Measurements from ENCODE around the gene STIMATE.

Gene STIMATE

DNA sequence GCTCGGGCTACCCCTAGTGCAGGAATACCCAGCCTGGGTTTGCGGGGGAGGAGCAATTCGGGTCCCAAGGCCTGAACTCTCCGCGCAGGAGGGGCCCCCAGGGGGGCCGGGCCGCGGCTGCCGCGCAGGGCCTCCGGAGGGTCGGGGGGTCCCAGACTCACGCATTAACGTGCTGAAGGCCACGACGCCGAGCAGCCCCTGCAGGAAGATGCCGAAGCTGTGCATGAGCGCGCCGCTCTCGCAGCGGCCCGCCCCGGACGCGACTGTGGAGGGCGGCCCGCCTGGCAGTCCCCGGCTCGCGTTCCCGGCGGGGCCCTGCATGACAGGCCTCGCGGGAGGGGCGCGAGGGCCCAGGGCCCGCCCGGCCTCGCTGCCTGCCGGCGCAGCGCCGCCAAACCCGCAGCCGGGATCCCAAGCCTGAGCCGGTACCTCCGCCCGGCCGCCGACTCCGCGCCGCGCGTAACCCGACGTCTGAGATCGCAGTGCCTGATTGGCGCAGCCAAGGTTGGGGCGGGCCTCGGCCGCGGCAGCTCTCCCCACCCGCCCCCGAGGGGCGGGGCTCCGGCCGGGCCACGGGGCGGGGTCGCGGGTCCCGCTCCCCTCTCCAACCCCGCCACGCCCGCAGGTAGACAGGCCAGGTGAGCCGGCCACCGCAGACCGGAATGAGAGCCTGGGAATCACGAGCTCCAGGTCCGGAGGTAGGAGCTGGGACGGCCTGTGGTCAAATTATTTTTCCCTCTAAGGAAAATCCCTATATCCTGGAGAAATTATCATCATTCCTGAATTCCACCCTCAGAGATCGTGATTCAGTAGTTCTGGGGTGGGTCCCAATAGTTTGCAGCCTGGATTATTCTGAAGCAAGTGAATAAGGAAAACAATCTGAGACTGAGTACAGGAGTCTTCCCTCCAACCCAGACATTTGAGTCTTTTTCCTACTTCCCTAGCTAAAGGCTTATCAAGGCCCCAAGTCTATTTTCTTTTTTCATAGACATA is at the start of gene STIMATE:
TSS of gene STIMATE (minus strand) at position 419 of the 993 bp plus-strand sequence. CDS start at position 321, 98 bp downstream.
- peak; percentile 67 for DNase-seq

DNA sequence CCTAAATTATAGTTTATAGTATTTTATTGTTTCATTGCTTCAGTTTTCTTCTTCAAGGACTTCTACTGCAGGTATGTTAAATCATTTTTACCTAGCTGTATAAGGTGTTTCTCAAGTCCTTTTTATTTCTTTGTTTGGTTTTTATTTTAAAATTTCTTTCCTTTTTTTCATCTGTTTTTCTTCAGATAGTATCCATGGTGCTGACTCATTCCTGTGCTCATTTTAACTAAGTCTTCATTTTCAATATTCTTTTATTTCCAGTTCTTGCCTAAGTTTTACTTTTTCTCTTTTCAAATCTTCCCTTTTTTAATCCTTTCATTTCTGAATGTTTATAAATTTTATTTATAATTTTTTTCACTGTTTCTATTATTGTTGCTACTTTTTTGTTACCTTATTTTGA is 42.3 kb upstream of the STIMATE start:
- no peak for DNase-seq

DNA sequence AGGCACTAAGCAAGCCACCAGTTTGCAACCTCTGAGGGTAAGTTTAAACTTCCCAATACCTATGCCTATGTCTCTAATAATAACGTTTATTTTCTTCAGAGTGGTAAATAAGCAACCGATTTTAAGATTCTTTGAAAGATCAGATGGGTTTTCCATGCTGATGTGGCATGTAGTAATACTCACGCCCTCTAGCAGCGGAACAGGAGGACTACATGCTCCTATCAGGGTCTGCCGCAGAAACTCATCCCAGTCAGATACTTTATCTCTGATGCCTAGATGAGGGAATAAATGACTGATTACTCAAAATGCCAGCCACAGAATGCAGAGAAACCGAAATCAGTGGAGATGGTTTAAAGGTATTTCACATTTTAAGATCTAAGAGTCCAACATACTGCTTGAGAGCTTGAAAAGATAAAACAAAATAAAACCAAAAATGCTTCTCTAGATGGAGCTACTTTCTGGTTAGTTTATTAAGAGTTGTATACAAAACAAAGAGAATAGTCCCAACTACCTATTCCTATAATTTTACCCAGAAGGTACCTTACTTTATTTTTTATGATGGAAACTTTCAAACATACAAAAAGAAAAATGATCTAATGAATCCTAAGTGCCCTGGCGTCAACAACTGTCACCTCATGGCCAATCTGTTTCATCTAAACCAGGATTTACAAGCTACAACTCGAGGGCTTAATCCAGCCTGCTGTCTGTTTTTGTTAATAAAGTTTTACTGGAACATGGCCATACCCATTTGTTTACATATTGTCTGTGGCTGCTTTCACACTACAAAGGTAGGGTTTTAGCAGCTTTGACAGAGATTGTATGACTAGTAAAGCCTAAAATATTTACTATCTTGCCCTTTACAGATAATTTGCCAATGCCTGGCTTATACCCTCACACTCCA is 37.5 kb upstream of the STIMATE start:
- DNase-seq, result peak; percentile 2

DNA sequence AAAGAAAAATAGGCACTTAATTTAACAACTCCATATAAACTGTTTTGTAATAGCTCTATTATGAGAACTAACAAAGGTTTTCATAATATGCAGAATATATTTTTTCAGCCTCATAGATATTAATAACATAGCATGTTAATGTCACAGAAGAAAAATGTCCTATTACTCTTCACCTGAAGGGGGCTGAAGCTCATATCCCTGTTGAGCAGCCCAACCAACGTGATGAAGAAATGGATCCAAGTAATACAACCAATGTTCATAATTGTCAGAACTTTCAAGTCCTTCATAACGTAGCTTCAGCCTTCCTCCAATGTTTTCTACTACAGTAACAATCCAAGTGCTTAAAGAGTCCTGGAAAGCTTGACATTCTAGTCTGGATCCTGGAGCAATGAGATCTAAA is 34.5 kb upstream of the STIMATE start:
- no peak for DNase-seq

DNA sequence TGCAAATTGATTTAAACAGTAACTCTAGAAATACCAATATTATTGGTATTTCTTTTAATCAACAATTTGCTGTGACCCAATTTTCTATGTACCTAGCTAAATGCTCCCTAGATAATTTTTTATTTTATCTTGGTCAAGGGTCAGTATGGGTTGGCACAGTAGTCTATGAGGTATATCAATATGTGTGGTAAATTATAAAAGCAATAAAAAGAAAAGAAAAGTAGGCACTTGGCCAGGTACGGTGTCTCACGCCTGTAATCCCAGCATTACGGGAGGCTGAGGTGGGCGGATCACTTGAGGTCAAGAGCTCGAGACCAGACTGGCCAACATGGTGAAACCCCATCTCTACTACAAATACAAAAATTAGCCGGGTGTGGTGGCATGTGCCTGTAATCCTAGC is 34.0 kb upstream of the STIMATE start:
- DNase-seq, result no peak

DNA sequence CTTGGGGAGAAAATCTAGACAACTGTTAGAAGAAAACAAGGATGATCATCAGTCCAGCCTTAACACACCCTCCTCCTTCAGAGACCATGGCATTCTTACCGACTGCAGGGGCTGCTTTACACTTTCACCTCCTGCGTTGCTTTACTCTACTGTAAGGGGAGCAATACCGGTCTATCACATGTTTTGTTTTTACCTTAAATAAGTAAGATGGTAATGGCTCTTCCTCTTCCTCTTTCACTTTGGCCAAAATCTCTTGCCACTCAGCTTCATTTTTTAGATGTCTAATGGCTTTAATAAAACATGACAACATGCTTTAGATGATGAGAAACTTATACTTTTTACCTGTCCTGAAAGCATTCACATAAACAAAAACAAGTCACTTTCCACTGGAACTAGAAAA is 33.4 kb upstream of the STIMATE start:
- no peak for DNase-seq

DNA sequence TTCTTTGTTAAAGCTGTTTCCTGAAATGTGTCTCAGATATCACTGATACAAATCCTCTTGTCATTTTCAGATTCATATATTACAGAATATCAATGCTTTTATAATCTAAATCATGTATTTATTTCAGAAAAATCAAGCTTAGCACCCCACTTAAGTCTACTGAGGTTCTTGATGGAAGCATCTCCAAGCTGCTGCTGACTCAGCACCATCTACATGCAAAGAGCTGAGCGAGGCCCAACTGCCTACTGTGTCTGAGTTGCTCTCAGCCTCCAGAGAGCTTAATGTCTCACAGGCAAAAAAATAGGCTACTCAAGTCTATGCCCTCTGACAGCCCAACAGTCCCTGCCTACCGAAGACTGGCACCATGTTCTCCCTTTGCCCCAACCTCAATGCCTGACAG is 29.2 kb upstream of the STIMATE start:
- DNase-seq, result no peak

DNA sequence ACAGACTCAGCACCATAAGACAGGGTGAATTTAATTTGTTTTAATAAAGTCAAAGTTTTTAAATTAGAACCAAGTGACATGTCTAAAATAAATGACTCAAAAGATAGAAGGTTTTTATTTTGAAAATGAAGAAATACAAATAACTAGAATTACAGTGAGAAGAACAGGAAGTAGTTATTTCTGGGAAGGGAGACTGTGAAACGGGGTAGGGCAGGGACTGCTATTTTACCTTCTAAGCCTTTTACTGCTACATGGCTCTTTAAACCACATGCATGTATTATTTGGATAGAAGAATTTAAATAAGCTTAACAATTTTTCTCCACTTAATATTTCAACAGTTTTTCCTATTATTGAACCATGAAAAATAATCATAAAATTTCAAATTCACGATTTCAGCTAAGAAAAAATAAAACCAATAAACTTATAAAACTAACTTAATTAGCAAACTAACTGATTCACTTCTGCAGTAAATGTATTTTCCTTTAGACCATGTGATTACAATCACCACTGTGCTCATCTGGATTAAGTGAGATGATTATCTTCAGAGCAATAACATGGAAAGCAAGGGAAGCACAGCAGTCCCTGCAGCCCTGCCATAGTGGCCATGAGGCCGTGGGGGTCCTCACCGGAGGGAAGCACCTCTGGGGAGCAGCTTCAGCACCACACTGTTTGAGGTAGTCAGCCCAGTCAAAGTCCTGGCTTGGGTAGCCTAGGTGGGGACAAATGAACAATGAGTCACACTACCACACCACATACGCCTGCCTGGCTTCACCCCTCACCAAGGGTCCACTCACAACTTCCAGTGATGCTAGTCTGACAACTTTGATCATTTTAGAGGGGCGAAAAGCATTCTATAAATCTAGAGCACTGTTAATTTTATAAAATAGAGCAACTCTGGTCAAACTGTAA is 28.3 kb upstream of the STIMATE start:
- no peak for DNase-seq

DNA sequence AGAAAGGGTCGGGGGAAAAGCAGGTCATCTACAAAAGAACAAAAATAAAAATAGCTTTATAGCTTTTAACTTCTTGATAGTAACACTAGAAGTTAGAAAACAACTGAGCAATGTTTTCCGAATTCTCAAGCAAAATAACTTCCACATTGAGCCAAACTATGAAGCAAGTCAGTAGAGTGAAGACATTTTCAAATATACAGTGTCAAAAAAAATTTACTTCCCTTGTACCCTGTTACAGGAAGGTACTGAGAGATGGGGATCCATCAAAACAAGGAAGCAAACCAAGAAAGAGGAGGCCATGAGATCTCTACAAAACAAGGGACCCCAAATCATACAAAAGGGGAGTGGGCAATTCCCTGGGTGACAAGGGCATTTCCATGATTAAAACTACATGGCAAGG is 26.6 kb upstream of the STIMATE start:
- no peak for DNase-seq

DNA sequence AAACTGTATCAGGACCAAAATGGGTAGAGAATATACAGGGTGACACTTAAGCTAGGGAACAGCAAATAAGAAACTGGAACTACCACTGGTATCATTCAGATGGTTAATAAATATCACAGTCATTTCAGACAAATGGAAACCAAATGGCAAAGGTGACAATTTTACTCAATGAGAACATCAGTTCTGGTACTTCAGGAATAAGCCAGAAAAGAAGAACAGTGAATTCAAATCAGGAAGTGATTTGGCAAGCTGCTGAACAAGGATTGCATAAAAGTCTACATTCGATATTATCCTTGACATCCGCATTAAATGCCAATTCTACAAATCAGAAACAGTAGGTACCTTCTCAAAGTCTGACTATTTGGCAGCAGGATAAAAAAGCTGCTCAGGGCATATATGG is 23.5 kb upstream of the STIMATE start:
- DNase-seq, result no peak

DNA sequence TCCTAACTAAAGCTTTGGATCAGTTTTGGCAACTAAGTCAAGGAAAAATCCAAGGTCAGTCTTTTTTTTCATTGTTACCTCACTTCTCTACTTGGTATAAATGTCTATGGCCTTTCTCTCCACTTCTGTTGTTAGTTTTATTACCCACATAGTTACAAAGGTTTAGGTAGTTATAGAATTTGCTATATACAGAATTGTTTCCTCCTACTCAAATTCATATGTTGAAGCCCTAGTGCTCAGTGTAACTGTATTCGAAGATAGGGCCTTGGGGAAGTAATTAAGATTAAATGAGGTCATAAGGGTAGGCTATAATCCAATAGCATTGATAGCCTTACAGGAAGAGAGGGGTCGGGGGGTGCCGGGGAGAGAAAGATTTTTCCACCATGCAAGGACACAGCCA is 19.7 kb upstream of the STIMATE start:
- no peak for DNase-seq

DNA sequence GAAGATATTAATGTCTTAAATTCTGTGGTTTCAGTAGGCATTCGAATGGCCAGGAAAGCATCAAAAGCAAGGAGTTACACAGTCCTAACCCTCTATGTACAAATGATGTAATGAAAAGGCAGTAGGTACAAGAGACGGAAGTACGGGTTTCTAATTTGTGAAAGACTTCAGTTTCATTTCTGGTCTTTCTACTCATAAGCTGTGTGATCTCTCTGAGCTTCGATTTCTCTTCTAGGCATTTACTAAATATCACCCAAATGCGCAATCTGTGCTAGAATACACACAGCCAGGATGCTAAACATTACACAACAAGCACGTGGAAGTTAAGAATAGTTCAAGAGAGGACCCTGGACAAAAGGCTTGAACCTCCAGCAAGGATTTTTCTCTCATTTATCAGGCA is 17.9 kb upstream of the STIMATE start:
- no peak for DNase-seq

DNA sequence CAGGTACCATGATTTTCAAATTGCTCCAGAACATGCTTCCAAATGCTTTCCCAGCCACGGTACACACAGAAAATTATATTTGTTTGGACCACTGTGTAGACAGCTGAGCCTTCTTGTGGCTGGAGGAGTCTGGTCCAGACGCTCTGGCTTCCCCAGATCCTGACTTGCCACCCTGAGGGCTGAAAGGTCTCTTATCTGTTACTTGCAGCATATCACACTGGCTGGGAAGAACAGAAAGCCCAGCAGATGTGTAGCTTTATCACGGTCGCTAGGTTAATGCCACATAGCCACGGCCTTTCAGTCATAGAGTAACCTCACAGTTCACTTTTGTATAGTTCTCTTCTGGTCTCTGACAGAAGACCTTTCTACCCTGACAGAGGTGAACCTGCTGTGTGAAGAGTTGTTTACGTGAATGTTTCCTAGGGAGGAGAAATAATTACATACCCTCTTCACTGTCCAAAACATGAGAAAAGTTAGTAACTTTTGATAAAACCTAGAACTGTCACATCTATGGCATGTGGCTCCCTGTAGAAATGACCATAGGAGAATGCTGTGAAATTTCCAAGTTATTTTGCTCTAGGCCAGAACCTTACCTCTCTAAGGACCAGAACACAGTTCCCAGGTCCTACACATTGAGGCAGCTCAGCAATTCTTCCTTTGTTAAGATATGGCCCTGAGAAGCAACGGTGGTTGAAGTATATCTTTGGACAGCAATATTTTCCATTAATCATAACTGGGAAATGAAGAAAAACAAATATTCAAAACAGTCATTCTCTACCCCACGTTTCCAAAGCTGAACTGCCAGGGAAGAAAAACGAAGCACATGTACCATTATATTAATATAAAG is 15.8 kb upstream of the STIMATE start:
- no peak for DNase-seq

DNA sequence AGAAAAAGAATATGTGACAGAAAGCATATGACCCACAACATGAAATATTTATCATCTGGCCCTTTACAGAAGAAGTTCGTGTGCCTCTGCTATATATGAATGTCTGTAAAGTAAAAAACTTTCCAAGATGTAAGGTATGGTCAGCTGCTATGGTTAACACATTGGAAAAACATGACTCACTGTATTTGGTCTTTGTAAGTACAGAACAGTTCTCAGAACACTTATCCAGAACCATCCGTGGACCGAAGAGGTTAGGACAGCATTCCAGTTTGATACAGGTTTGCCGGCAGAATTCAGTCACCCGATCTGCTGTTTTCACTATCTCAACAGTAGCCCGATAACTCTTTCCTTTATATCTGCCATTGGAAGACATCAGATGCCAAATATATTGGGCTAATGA is 13.5 kb upstream of the STIMATE start:
- no peak for DNase-seq

DNA sequence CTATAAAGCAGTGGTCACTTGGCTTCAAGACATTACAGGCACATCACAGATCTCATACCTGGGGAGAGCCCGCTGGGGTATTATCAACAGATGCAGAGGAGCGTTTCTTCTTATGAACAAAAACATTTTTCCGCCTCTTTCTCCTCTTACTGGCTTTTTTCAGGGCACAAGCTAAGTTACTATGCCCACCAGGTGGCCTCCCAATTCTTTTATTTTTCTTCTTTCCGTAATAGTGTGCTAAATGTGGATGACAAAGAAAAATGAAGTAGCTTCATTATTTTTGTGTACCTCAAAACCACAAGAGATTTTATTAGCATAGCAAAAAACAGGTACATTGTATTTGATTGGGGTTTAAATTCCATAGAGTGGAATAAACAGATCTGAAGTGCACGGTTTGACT is 10.1 kb upstream of the STIMATE start:
- DNase-seq, result no peak

DNA sequence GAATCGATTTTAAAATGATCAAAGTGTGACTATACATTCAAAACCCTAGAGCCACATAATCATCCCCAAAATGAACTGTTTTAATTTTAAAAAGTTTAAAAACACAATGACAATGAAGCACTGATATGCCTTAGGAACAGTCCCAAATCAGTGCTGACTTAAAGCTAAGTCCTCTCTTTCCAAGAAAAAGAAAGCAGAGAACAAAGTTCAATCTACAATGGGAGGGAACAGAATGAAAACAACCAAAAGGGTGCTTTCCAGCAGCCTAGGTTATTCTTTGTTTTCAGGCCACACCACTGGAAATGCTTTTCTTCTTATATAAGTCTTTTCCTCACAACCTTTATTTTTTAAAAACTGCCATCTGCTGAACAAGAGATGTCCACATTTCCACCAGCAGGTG is 7.2 kb upstream of the STIMATE start:
- DNase-seq, result no peak

DNA sequence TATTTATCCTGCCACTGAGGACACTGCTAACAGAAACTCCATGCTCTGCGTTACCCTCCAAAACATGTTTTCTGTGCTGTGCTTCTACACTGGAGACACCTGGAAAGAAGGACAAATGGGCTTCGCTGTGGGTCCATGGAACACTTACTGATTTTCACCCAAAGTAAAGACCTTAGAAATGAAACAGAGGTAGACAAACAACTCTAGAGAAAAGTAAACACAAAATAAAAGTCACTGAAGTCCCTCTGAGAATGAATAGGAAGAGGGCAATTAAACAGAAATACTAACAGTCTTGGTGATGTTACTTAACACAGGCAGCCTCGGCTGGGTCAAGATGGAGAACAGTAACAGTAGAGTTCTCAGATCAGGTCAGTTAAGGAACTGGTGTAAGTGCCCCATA is 6.7 kb upstream of the STIMATE start:
- DNase-seq, result no peak

DNA sequence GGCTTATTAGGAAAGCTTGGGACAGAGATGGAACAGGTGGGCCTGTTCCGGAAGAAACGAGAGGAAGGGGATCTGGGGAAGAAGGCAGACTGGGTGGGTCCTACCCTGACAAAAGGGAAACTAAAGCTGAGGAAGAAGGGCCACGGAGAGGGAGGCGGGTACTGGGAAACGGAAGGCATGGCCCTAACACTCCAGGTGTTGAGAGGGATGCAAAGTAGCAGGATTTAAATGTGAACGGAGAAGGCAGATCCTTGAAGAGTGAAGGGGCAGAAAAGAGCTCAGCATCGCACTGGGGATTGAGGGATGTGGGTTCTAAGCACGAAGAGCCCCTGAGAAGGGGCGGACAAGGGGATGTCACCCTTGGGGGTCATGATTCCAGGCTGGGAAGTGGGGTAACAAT is 735 bp downstream of the STIMATE start:
- no peak for DNase-seq

DNA sequence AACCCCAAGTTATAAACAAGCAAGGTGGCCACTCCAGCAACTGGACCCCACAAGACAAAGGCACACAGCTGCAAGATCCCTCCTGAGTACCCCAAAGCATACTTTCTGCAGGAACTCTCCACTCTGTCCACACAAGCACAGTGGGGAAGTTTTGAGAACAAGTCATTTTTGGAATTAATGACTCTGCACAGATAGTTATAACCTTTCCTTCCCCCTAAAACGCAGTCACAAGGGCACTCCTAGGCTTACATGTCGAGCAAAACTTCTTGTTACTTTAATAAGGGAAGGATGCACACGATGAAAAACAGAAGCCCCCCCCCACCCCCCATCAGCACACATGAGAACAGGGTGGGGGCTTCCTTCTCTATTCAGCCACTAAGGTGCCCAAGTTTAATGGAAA is 1.2 kb downstream of the STIMATE start:
- DNase-seq, result no peak

DNA sequence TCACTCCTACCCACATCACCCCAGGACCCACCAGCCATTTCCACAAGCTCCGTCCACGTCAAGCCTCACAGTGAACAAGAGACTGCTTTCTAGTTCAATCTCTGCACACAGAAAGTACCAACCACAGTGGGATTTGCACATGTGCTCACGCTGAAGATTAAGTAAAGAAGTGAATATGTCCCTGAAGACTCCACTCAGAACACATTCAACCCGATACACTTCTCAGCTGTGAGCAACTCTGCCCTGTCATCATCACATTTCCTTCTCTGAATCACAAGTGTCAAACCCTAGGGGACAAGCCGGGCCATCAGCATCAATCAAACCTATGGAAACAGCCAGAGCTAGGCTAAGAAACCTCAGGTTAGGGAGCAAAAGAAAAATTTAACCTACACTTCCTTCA is 1.9 kb downstream of the STIMATE start:
- DNase-seq, result no peak

DNA sequence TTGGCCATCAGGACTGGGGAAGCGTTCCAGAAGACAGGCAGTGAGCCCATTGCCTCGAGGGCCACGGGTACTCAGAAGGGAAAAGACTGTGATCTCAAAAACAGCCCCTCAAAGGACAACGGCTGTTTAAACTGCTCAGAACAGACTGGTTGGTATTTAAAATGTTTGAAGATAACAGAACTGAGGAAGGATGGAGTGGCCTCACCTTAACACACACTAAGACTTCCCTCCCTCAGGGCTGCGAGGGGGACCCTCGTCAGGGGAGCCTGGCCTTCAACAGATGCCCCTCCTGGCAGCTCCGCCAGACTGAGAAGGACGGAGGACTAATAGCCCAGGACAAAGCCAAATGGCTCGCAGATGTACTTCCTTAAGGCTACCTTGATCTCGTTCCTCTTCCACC is 2.6 kb downstream of the STIMATE start:
- no peak for DNase-seq

DNA sequence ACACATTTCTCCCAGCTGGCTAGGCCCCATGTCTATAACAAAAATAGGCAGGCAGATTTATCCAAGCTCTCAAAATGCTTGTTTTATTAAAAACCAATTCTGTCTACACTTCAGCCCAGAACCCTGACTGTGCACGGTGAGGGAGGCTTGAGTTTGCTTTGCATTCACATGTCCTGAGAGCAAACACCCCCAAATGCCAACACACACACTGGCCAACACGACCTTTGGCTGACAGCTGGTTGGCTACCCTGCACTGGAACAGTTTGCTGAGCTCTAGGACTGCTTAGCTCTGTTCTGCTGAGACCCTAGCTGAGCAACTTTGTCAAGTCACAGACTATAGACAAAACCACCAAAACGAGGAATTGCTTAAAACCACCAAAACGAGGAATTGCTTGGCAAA is 3.6 kb downstream of the STIMATE start:
- DNase-seq, result no peak
